Stomach (tissue), 4 donors: ENCODE results near the gene IL23A.

Experiments
- POLR2A ChIP-seq, 4 donors: fragments of 450-650 bp; IDR thresholded peaks; one replicate each; pipeline ENCODE4 v1.6.1; 2016; ENCODE audit warnings: antibody characterized with exemption in 4 of 4, control low read depth in 2 of 4, mild to moderate bottlenecking in 1 of 4, moderate library complexity in 1 of 4
- POLR2AphosphoS5 ChIP-seq, 3 donors: sonication (generic); formaldehyde crosslinking; IDR thresholded peaks; one replicate each; pipeline ENCODE4 v1.6.1; 2016; ENCODE audit warnings: antibody characterized with exemption in 3 of 3
- TF ChIP-seq, protein P1 (sequence below), 7 experiments: fragments of 450-650 bp in 4 of 7; fragments of 200-600 bp in 3 of 7; sonication (generic) in 3 of 7; IDR thresholded peaks; one replicate each; pipeline ENCODE4 v1.5.1; 2016 to 2019; ENCODE audit warnings: antibody characterized with exemption in 7 of 7, control low read depth in 2 of 7, mild to moderate bottlenecking in 1 of 7

DNA sequence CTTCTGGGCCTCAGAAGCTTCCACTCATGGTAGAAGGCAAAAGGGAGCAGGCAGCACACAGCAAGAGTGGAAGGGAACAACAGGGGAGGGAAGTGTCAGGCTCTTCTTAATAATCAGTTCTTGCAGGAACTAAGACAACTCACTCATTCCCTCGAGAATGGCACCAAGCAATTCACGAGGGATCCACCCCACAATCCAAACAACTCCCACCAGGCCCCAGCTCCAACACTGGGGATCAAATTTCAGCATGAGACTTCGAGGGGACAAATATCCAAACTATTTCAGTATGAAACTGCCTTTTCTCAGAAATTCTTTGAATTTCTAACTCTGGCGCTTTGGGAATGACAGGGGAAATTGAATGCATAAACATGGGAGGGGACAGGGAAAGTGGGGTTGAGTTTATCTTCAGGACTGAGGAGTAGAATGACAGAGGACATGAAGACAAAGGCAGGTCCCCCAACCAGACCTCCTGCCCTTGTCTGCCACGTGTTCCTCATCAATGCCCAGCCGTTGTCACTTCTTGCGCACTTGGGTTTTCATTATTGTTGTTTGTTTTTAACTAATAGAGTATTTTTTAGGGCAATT is 48.6 kb downstream of the IL23A start:
- TF ChIP-seq, protein P1, sequence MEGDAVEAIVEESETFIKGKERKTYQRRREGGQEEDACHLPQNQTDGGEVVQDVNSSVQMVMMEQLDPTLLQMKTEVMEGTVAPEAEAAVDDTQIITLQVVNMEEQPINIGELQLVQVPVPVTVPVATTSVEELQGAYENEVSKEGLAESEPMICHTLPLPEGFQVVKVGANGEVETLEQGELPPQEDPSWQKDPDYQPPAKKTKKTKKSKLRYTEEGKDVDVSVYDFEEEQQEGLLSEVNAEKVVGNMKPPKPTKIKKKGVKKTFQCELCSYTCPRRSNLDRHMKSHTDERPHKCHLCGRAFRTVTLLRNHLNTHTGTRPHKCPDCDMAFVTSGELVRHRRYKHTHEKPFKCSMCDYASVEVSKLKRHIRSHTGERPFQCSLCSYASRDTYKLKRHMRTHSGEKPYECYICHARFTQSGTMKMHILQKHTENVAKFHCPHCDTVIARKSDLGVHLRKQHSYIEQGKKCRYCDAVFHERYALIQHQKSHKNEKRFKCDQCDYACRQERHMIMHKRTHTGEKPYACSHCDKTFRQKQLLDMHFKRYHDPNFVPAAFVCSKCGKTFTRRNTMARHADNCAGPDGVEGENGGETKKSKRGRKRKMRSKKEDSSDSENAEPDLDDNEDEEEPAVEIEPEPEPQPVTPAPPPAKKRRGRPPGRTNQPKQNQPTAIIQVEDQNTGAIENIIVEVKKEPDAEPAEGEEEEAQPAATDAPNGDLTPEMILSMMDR (IDR thresholded peaks at IDR 0.05), result no peak
- no peak for TF ChIP-seq POLR2AphosphoS5 (IDR thresholded peaks at IDR 0.05)
- TF ChIP-seq POLR2A (IDR thresholded peaks at IDR 0.05), result no peak
